Breast epithelium (tissue), 4 donors: ENCODE measurements around the gene TMEM120A. TPM values are rescaled to one million over a fixed set of nuclear protein-coding genes. Genes with fewer than 3 reads are reported as not detected.

Experiments used
- DNase-seq, 2 donors: peaks; one replicate each; pipeline ENCODE4 v3.0.0-alpha.2; 2019; ENCODE audit warnings: low spot score in 2 of 2
- H3K27ac ChIP-seq, 2 donors: fragments of 200-600 bp; sonication (generic) in 1 of 2; one replicate each; pipeline ENCODE4 v1.5.1; 2016 to 2019; ENCODE audit warnings: mild to moderate bottlenecking in 1 of 2
- H3K27me3 ChIP-seq, 2 donors: fragments of 200-600 bp; sonication (generic) in 1 of 2; one replicate each; pipeline versions ENCODE4 v1.5.1 to v1.6.0; 2017 to 2019; ENCODE audit warnings: control low read depth in 1 of 2, mild to moderate bottlenecking in 1 of 2
- H3K36me3 ChIP-seq: fragments of 200-600 bp; one replicate; pipeline ENCODE4 v1.5.1; 2019
- H3K4me1 ChIP-seq, 2 donors: fragments of 200-600 bp; sonication (generic); one replicate each; pipeline ENCODE4 v1.5.1; 2016 to 2019; ENCODE audit warnings: control low read depth in 1 of 2
- H3K4me3 ChIP-seq, 3 donors: fragments of 200-600 bp; sonication (generic); 1 replicate in 2 of 3; 2 replicates in 1 of 3; pipeline ENCODE4 v1.5.1; 2016 to 2019; ENCODE audit warnings: mild to moderate bottlenecking in 3 of 3, moderate library complexity in 2 of 3
- H3K9me3 ChIP-seq, 2 donors: fragments of 200-600 bp; sonication (generic) in 1 of 2; one replicate each; pipeline ENCODE4 v1.5.1; 2016 to 2019; ENCODE audit warnings: control low read depth in 1 of 2
- CTCF ChIP-seq, 3 donors: fragments of 450-650 bp; IDR thresholded peaks; one replicate each; pipeline ENCODE4 v1.5.1; 2016 to 2017; ENCODE audit warnings: antibody characterized with exemption in 3 of 3, mild to moderate bottlenecking in 3 of 3, moderate library complexity in 3 of 3
- POLR2A ChIP-seq: fragments of 450-650 bp; IDR thresholded peaks from one replicate; pipeline ENCODE4 v1.6.1; 2016; ENCODE audit warnings: antibody characterized with exemption, mild to moderate bottlenecking, moderate library complexity
- POLR2AphosphoS5 ChIP-seq, 3 donors: sonication (generic); formaldehyde crosslinking; IDR thresholded peaks; one replicate each; pipeline ENCODE4 v1.6.1; 2017; ENCODE audit warnings: antibody characterized with exemption in 3 of 3
- intact Hi-C: fragments of 100-400 bp; cut with DNase I; formaldehyde crosslinking; loops from one replicate; pipeline ENCODE4 v1.15.1; 2023; ENCODE audit warnings: low total_unique reads
- total RNA-seq, 3 donors: library from RNA; depleted of rRNA; stranded (reverse); fragments of >200 nt; gene quantifications; one replicate each; pipeline ENCODE4 v1.1.0, GENCODE V29; 2016

TMEM120A gene
- total RNA-seq, 3 donors from 2014 or later: 27.2 to 52.0 (median 42.9) TPM

GRCh38 chr7:75982306-75983064, 11.9 kb downstream of the TMEM120A start:
- DNase-seq: no peak
- Histone ChIP-seq H3K4me1 (no peaks in the 10 kb centered on the region), H3K4me3 (no peak overlapping the region), H3K36me3 (peaks cover 24% of the 10 kb centered on the region), H3K27ac (no peak overlapping the region), H3K27me3 (no peaks in the 10 kb centered on the region), H3K9me3 (no peaks in the 10 kb centered on the region)
- intact Hi-C loops: no loop called here
- TF ChIP-seq POLR2AphosphoS5 (IDR thresholded peaks at IDR 0.05) (no peak), POLR2A (no peak), CTCF (IDR thresholded peaks at IDR 0.05) (no peak)

GRCh38 chr7:75981453-75982305, 12.7 kb downstream of the TMEM120A start:
- DNase-seq: no peak
- H3K9me3 ChIP-seq: no peaks in the 10 kb centered on the region
- H3K27ac ChIP-seq: no peak overlapping the region
- peaks cover 22% of the 10 kb centered on the region for H3K36me3 ChIP-seq
- H3K4me1 ChIP-seq: no peaks in the 10 kb centered on the region
- no peak overlapping the region for H3K4me3 ChIP-seq
- H3K27me3 ChIP-seq: no peaks in the 10 kb centered on the region
- TF ChIP-seq POLR2A (no peak), POLR2AphosphoS5 (IDR thresholded peaks at IDR 0.05) (no peak), CTCF (IDR thresholded peaks at IDR 0.05) (no peak)
- intact Hi-C loops: no loop called here

GRCh38 chr7:75981203-75981452, 13.3 kb downstream of the TMEM120A start:
- no peak for TF ChIP-seq POLR2A
- TF ChIP-seq POLR2AphosphoS5 (IDR thresholded peaks at IDR 0.05): no peak
- no peak for TF ChIP-seq CTCF (IDR thresholded peaks at IDR 0.05)
- no peak overlapping the region for H3K4me3 ChIP-seq
- H3K27ac ChIP-seq: no peak overlapping the region
- DNase-seq: no peak
- intact Hi-C loops: no loop called here
- peaks cover 17% of the 10 kb centered on the region for H3K36me3 ChIP-seq
- H3K4me1 ChIP-seq: no peaks in the 10 kb centered on the region
- no peaks in the 10 kb centered on the region for H3K9me3 ChIP-seq
- no peaks in the 10 kb centered on the region for H3K27me3 ChIP-seq

GRCh38 chr7:75980430-75981202, 13.8 kb downstream of the TMEM120A start:
- intact Hi-C loops: no loop called here
- Histone ChIP-seq H3K27ac (no peak overlapping the region), H3K4me1 (no peaks in the 10 kb centered on the region), H3K9me3 (no peaks in the 10 kb centered on the region), H3K27me3 (no peaks in the 10 kb centered on the region), H3K4me3 (no peak overlapping the region), H3K36me3 (peaks cover 12% of the 10 kb centered on the region)
- TF ChIP-seq POLR2AphosphoS5 (IDR thresholded peaks at IDR 0.05): no peak
- no peak for TF ChIP-seq CTCF (IDR thresholded peaks at IDR 0.05)
- no peak for TF ChIP-seq POLR2A
- no peak for DNase-seq
